Type B pancreatic cell (in vitro differentiated cells): ENCODE results near the gene EMID1. TPM values are rescaled to one million over a fixed set of nuclear protein-coding genes. Genes with fewer than 3 reads are reported as not detected.

ENCODE experiments used
- DNase-seq: peaks from one replicate; pipeline ENCODE4 v3.0.0; 2021; ENCODE audit warnings: mixed read lengths; ENCODE audit not compliant: unreplicated experiment; ENCODE audit errors: extremely low spot score
- H3K27ac Mint-ChIP-seq: 2 replicates; pipeline ENCODE4 v1.8.0; 2021; ENCODE audit warnings: mild to moderate bottlenecking, mixed read lengths
- H3K27me3 Mint-ChIP-seq: 2 replicates; pipeline ENCODE4 v1.8.0; 2021; ENCODE audit warnings: mixed read lengths
- H3K36me3 Mint-ChIP-seq: 2 replicates; pipeline ENCODE4 v1.8.0; 2021; ENCODE audit warnings: mixed read lengths
- H3K4me1 Mint-ChIP-seq: one replicate; pipeline ENCODE4 v1.8.0; 2021; ENCODE audit warnings: mixed read lengths; ENCODE audit not compliant: unreplicated experiment
- H3K4me3 Mint-ChIP-seq: 2 replicates; pipeline ENCODE4 v1.8.0; 2021; ENCODE audit warnings: mild to moderate bottlenecking, mixed read lengths
- H3K9me3 Mint-ChIP-seq: 2 replicates; pipeline ENCODE4 v1.8.0; 2021; ENCODE audit warnings: mixed read lengths
- total RNA-seq: library from RNA; stranded (reverse); gene quantifications from 2 replicates; pipeline ENCODE4 v1.2.1, GENCODE V29; 2021; ENCODE audit warnings: low replicate concordance
- TF ChIP-seq, protein P1 (sequence below): fragments of 200-600 bp; sonication (generic); conservative IDR thresholded peaks from 2 replicates; pipeline ENCODE4 v1.5.0; 2021; ENCODE audit warnings: antibody characterized with exemption, mild to moderate bottlenecking

Gene EMID1
- total RNA-seq, 1 donor from 2014 or later: 11.4 TPM

DNA sequence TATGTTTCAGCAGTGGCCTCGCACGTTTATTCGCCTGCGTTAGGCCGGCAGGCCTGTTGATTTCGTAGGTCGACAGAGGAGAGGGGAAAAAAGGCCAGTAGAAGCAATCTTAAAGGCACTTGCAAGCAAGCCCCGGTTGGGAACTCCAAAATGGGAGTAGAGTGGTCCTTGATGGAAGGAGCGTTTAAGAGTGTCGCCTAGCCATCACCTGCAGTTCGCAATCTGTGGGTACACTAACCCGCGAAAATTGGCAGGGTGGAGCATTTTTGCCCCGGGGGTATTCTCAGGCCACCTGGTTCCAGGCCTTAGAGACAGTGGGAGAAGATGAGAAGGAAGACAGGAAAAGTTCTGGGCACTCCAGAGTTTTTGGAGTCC, 63.5 kb downstream of the EMID1 start:
- Mint-ChIP-seq H3K4me3 (peak overlapping the region; percentile 98), H3K36me3 (peaks cover 53% of the 10 kb centered on the region)
- TF ChIP-seq, protein P1, sequence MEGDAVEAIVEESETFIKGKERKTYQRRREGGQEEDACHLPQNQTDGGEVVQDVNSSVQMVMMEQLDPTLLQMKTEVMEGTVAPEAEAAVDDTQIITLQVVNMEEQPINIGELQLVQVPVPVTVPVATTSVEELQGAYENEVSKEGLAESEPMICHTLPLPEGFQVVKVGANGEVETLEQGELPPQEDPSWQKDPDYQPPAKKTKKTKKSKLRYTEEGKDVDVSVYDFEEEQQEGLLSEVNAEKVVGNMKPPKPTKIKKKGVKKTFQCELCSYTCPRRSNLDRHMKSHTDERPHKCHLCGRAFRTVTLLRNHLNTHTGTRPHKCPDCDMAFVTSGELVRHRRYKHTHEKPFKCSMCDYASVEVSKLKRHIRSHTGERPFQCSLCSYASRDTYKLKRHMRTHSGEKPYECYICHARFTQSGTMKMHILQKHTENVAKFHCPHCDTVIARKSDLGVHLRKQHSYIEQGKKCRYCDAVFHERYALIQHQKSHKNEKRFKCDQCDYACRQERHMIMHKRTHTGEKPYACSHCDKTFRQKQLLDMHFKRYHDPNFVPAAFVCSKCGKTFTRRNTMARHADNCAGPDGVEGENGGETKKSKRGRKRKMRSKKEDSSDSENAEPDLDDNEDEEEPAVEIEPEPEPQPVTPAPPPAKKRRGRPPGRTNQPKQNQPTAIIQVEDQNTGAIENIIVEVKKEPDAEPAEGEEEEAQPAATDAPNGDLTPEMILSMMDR: no peak

GRCh38 chr22:29269731-29270474, 64.2 kb downstream of the EMID1 start:
- peak overlapping the region; percentile 100 for H3K27ac Mint-ChIP-seq
- peaks cover 59% of the 10 kb centered on the region for H3K36me3 Mint-ChIP-seq
- TF ChIP-seq, protein P1: no peak
- H3K4me1 Mint-ChIP-seq: peaks cover 49% of the 10 kb centered on the region
- H3K27me3 Mint-ChIP-seq: peaks cover 4% of the 10 kb centered on the region
- no peaks in the 10 kb centered on the region for H3K9me3 Mint-ChIP-seq
- no peak for DNase-seq
- H3K4me3 Mint-ChIP-seq: peak overlapping the region; percentile 98

More for the DNA sequence above, 63.5 kb downstream of the EMID1 start:
- no peak for DNase-seq
- Mint-ChIP-seq H3K27me3 (peaks cover 4% of the 10 kb centered on the region), H3K4me1 (peaks cover 45% of the 10 kb centered on the region), H3K9me3 (no peaks in the 10 kb centered on the region), H3K27ac (peak overlapping the region; percentile 100)

- peak overlapping the region; percentile 100 for H3K27ac Mint-ChIP-seq
- peak overlapping the region; percentile 98 for H3K4me3 Mint-ChIP-seq
- H3K9me3 Mint-ChIP-seq: no peaks in the 10 kb centered on the region
- H3K36me3 Mint-ChIP-seq: peaks cover 67% of the 10 kb centered on the region
- peaks cover 56% of the 10 kb centered on the region for H3K4me1 Mint-ChIP-seq
- TF ChIP-seq, protein P1: no peak
- DNase-seq: no peak
- peaks cover 4% of the 10 kb centered on the region for H3K27me3 Mint-ChIP-seq
These were observed 65.0 kb downstream of the EMID1 start for GRCh38 chr22:29270475-29271271.

GRCh38 chr22:29272624-29273023, 66.9 kb downstream of the EMID1 start:
- Mint-ChIP-seq H3K27me3 (peaks cover 4% of the 10 kb centered on the region), H3K4me1 (peaks cover 59% of the 10 kb centered on the region), H3K4me3 (no peak overlapping the region), H3K36me3 (peaks cover 71% of the 10 kb centered on the region), H3K9me3 (no peaks in the 10 kb centered on the region), H3K27ac (no peak overlapping the region)
- TF ChIP-seq, protein P1: no peak
- no peak for DNase-seq

GRCh38 chr22:29275167-29275566, 69.5 kb downstream of the EMID1 start:
- Mint-ChIP-seq H3K36me3 (peaks cover 74% of the 10 kb centered on the region), H3K27ac (no peak overlapping the region), H3K9me3 (no peaks in the 10 kb centered on the region), H3K27me3 (no peaks in the 10 kb centered on the region), H3K4me1 (peaks cover 56% of the 10 kb centered on the region), H3K4me3 (no peak overlapping the region)
- no peak for DNase-seq
- TF ChIP-seq, protein P1: no peak
